CMK (cell line): ENCODE data around the gene ENPP6.
A peak's percentile ranks its signal among the peaks of the same experiment; 100 is the strongest.
"Not testable (repeated sequence)": the region's sequence is repeated elsewhere in the genome, so short reads cannot be mapped to it uniquely, and the experiment has no call there.

Experiments
- DNase-seq: peaks from one replicate; pipeline ENCODE4 v3.0.0-alpha.2; 2010; ENCODE audit warnings: low read depth

The ENPP6 gene

DNA sequence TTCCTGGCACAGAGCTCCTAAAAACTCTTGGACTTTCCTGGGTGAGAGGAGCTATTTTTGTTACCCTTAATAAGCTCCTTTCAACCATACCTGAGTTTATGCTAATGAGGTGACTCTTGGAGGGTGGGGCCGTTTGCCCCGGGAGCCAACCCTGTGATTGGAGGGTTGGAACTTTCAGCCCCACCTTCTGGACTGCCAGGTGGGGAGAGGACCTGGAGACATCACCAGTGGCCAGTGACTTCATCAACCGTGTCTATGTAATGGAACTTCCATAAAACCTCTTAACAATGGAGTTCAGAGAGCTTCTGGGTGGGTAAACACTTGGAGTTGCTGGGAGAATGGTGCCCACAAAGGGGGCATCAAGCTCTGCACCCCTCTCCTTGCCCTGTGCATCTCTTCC lies 17.9 kb upstream of the ENPP6 start:
- DNase-seq: no peak

DNA sequence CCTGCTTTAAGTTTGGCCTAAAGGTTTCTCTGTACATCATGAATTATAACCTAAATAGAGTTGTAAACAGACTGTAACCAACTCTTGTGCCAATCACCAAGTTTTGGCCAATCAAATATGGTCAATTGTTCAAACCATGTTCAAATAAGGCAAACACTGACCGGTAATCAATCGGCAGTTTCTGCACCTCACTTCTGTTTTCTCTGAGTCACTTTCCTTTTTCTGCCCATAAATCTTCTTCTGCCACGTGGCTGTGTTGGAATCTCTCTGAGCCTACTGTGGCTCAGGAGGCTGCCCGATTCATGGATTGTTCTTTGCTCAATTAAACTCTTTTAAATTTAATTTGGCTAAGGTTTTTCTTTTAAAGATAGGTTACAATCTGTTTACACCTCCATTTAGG lies 16.5 kb upstream of the ENPP6 start:
- no peak for DNase-seq

DNA sequence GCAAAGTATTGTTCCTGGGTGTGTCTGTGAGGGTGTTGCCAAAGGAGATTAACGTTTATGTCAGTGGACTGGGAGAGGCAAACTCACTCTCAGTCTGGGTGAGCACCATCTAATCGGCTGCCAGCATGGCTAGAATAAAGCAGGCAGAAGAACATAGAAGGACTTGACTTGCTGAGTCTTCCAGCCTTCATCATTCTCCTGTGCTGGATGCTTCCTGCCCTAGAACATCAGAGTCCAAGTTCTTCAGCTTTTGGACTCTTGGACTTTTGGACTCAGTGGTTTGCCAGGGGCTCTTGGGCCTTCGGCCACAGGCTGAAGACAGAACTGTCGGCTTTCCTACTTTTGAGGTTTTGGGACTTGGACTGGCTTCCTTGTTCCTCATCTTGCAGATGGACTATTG lies 15.3 kb upstream of the ENPP6 start:
- no peak for DNase-seq

DNA sequence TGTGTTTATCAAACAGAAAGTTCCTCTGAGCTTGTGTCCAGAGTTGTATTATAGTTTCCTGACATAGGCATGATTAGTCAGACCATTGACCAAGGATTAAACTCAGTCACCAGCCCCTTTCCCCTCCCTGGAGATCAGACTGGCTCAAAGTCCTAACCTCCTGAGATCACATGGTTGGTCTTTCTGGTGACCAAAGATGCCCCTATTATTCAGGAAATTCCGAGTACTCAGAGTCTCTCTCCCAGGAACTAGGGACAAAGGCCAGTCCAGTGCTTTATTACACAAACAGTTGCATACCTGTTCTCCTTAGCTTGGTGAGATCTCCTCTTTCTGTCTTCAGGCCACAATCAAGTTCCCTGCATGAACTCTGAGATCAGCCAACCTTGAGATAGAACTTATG lies 14.5 kb upstream of the ENPP6 start:
- no peak for DNase-seq

DNA sequence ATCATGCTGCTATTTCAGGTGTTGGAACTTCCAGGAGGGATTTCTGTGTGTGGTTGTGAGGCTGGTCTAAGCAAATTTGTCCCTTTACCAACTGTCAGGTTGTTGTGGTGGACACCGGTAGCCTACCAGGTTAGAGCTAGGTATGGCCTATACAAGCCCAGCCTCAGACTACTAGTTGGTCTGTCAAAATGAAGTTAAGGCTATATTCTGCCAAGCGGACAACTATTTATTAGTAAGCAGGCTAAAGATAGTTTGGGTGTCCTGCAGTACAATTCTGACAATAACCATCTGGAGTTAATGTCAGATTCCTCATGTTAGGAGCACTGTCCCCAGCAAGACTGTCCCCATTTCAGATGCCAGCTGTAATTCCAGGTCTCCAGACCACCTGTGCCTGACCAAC lies 13.9 kb upstream of the ENPP6 start:
- no peak for DNase-seq

DNA sequence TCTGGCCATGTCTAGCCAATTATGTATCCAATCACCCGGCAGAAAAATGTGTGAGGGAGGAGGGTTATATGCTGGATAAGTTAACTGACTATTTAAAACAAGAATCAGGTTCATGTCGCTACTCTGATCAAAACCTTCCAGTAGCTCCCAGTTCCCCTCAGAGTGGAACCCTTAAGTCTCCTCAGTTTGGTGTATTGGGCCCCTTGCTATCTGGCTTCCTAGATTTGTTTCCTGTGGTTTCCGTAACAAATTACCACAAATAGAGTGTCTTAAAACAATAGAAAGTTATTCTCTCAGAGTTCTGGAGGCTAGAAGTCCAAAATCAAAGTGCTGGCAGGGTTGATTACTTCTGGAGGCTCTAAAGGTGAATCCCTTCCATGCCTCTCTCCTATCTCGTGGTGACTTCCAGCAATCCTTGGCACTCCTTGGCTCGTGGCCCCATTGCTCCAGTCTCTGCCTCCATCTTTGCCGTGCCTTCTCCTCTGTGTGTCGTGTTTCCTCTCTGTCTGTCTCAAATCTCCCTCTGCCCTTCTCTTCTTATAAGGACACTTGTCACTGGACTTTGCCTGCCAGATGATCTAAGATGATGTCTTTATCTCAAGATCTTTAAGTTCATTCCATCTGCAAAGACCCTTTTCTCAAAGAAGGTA lies 10.5 kb upstream of the ENPP6 start:
- peak; percentile 11 for DNase-seq

DNA sequence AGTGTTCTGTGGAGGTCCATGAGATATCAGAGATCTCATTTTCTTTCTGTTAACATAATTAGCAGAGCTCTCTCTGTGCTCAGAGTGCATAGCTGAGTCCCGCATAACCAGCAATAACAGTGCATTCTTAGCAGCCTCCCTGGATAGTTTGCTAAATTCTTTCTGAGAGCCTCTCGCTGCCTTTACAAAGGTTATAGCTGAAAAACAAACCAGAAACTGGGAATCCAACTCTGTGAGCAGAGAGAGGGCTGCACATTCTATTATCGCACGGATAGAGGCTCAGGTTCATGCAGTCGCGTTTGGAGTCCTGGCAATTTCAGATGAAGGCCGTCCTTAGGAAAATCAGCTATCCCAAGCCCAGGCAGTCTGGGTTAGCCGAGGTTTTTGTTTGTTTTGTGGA lies 1.2 kb downstream of the ENPP6 start:
- no peak for DNase-seq

DNA sequence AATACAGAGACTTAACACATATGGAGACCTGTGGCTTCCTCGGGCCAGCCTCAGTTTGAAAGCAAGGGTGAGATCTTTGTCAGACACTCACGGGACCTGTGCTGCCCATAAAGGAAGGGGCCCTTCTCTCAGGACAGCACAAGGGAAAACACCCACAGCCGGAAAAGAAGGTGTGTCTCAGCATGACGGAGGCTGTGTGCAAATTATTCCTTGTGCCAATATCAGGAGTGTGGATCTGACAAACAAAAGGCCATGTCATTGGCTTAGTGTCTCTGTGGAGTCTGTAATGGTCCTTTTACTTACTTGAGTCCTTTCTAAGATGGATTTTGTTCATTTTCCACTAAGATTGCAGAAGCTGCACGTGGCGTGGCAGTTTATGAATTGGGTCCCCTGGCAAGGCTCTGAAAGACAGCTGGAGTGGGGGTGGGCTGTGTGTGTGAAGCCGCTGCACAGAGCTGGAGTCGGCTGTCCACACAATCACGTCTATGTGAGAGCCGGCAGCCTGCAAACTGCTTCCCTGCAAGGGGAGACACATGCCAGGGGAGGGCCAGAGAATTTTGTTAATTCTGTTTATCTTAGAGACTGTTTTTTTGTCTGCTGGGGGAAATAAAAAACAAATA lies 1.9 kb downstream of the ENPP6 start:
- DNase-seq: no peak

DNA sequence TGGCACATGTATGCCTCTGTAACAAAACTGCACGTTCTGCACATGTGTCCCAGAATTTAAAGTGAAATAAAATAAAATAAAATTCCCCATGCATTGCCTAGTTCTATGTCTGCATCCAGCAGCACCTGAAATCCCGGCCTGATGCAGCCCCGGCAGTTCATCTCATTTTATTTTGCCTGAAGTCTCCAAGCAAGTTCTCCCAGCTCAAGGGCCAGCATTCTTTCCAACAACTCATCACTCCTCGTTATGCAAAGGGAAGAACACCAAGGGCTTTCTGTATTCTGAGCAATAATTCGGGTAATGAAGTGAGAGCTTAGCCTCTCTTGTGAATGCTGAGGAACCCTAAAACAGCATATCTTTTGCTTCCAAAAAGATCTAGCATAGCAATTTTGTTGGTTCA lies 2.7 kb downstream of the ENPP6 start:
- DNase-seq: no peak

DNA sequence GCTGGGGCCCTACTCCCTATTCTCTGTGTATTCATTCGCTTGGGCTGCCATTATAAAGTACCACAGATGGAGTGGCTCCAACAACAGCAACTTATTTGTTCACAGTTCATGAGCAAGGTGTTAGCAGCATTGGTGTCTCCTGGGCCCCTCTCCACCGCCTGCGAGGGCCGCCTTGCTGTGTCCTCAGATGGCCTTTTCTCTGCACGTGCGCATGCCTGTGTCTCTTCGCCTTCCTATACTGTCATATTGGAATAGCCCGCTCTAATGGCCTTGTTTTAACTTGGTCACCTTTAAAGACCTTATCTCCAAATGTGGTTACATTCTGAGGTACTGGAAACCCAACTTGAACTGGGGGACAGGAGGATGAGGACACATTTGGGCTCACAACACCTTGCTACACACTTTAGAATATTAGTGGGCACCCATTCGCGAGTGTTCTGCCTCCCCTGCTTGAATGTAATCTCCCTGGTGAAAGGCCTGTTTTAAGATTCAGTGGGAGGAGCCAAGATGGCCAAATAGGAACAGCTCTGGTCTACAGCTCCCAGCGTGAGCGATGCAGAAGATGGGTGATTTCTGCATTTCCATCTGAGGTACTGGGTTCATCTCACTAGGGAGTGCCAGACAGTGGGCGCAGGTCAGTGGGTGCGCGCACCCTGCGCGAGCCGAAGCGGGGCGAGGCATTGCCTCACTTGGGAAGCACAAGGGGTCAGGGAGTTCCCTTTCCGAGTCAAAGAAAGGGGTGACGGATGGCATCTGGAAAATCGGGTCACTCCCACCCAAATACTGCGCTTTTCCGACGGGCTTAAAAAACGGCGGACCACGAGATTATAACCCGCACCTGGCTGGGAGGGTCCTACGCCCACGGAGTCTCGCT lies 9.7 kb downstream of the ENPP6 start:
- not testable (repeated sequence) for DNase-seq

DNA sequence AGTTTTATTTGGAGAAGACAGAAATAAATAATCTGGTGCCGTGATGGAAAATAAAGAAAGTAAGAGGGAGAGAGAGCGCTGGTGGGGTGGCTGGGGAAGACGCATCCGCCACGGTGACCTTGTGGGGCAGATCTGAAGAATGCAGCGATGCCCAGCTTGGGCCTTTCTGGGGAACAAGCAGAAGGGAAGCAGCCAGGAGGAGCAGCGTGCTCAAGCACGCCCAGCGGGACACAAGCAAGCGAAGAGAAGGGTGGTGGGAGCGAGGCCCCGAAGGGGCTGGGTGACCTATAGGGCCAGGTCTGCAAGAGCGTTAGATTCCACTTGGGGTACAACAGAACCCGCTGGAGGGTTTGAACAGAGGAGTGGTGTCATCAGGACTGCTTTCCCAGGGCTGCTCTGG lies 12.4 kb downstream of the ENPP6 start:
- DNase-seq: no peak

DNA sequence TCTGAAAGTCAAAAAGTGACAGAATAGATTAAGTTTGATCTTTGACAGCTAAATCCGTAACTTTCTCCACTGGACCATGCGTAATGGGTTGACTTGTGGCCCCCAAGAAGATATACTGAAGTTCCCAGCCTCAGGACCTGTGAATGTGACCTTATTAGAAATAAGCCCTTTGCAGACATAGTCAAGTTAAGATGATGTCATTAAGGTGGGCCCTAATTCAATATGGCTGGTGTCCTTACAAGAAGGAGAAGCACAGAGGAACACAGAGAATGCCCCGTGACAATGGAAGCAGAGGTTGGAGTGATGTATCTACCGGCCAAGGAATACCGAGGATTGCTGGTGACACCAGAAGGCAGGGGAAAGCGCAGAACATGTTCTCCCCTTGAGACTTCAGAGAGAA lies 14.4 kb downstream of the ENPP6 start:
- no peak for DNase-seq

DNA sequence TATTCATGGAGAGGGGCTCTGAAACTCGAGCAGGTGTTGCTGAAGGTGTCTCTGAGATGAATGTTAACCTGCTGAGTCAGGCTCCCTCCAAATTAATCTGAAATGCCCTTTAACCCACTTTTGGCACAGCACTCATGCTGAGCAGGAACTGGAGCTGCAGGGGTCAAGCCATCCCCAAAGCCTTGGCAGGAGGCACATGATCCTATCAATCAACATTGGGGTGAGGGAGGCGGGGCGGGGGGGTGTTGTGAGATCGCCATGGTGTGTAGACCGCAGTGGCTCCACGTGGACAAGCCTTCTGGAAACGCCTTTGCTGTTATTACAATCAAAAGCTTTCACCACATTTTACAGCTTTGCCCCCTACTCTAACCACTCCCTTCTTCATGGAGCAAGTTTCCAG lies 16.5 kb downstream of the ENPP6 start:
- DNase-seq: no peak

DNA sequence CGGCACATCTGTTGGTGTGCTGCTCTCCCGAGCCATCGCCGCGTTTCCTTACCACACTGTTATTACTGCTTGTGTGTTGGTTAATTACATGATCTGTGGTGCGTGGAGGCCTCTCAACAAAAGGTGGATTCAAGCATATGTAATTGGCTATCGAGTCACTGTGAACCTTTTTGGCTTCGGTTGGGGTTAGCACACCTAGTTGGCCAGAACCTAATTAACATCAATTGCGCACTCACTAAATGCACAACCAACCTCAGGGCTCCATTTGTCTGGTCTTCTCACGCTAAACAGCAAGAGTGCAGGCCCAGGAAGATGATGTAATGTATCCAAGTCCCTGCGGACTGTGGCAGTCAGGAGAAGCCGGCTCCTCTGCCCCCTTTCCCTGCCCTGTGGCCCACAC lies 17.4 kb downstream of the ENPP6 start:
- no peak for DNase-seq

DNA sequence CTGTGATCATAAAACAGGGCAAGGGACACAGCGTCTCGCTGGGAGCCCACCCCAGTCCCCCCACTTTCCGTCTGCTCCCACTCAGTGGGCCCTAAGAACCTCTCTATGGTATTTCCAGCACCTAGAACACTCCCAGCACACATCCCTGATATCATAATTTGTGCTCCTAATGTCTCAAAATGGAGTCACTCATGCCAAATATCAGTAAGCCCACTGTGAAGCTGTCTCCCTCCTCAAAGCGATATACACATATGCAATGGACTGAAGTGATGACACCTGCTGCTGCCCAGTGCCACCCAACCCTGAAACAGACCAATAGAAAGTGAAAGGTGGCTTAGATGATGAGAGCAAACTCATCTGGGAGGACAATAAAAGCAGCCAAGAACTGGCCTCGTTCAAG lies 17.9 kb downstream of the ENPP6 start:
- no peak for DNase-seq

DNA sequence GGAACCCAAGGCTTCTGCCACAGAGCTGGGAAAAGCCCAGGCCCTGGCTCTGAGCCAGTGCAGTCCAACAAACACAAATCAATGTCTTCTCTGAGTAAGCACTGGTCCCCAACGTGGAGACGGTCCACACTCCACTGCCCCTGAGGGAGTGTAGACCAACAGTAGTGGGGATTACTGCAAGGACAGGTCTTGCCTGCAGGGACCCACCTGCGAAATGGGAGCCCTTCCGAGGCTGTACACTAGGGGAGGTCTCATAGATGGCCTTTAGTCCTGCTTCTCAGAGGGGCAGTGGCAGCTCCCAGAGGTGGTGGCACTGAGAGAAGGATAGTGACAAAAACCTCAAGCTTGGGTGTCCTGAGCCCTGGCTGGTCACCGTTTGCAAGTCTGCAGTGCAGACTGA lies 19.5 kb downstream of the ENPP6 start:
- no peak for DNase-seq

DNA sequence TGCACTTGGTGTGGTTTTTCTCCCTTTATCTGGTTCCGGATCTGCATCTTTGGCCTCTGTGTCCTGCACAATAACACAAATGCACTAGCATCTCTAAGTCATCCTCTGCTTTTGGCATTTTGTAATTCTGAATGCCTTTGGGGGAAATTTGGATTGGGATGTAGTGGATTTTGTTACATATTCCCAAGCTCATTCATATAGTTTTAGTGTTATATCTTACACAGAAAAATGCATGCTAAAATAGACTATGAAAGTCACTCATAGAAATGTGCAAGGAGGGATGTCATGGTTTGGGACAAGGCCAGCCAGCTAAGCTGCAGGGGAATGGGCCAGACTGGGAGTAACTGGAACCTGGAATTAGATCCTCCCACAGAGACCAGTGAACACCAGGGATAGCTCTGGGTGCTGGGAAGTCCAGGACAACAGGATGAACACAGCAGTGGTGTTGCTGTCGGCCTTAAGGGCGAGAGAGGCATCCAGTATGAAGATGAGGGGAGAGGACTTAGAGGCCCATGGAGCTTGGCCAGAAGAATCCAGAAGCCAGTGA lies 20.1 kb downstream of the ENPP6 start:
- DNase-seq: no peak

DNA sequence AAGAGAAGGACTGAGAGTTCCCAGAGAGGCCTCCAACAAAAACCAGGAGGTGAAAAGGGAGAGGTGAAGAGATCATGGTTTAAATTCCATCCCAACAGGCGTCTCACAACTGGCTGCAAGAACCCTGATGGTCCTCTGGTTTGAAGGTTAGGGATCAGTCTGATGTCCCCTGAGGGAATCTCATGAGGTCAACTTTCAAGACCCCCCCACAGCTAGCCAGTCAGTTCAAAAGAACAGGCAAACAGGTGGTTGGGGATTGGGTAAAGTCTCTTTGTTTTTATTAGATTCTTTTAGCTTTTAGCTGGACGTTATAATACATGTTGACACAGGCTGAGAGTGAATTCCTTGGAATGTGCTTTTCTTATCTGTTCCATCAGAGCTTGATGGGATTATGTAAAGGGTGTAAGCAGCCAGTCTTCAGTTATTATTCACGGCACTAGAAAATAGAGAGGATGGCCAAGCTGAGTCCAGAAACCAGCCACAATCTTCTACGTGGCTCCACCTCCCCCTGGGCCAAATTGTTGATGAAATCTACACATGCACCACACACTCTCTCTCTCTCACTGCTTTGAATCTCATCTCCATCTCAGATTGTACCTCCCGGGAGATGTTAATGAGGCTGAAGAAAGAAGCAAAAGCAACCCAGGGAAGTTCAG lies 20.8 kb downstream of the ENPP6 start:
- DNase-seq: no peak

DNA sequence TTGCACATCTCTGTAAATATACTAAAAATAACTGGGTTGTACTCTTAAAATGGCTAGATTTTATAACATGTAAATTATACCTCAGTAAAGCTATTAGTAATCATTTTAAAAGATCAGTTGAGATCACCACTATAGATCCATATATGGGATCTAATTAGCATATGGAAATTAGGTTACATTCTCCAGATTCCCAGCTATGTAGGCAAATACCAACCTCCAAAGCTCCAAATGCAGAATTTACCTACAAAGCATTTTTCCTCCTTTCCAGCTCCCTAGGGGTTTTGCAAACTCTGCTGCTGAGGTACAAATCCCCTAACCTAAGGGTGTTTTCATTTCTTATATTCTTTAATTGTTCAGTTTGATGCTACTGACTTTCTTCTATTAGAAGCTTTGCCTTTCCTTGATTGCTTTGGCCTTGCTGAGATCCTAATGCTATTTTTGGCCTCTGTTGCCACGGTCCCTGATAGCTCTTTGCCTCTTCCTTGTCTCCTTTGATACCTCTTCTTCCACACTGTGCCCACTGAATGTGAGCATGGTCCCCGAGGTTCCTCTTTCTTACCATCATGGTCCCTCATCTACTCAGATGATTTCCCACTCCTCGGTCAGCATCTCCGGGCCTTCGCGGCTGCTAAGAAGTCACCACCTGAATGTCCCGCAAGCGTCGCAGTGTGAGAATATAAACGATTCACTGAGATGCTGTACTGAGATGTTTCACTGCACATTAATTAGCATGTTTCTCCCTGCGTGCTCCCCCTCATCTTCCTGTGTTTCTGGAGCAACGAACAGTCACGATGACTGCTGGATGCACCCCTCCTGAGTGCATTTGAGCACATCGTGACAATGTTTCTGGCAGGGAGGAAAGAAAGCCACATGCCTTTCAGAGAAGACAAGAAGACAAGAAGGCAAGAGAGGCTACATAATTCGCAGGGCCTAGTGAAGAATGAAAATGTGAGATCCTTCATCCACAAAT lies 23.8 kb downstream of the ENPP6 start:
- DNase-seq: no peak

DNA sequence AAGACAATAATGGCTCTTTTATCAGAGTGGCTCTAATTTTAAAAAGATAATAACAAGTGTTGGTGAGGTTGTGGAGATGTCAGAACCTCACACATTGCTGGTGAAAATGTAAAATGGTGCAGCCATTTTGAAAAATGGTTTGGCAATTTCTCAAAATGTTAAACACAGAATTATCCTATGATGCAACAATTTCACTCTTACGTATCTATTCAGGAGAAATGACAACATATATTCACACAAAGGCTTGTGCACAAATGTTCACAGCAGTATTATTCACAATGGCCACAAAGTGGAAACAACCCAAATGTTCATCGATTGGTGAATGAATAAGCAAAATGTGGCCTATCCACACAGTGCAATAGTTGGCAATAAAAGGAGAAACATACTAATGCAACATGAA lies 24.7 kb downstream of the ENPP6 start:
- DNase-seq: no peak

DNA sequence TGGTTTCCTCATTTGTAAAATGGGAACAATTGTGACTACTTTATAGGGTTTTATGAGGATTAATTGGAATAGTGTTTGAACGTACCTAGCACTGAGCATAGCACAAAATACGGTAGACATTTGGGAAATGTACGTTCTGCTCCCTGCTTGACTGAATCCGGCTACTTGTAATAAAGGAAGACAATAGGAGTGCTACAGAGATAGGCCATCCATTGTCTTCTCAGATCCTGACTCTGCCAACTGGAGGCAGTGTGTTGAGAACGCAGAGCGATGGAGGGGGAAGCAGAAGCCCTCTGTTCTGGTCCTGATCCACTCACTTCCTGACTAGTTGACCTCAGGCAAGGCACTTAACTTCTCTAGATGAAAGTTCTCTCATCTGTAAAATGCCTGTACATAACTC lies 26.4 kb downstream of the ENPP6 start:
- no peak for DNase-seq
